ENCODE data around the gene TIGD1.
"Not testable (repeated sequence)": the region's sequence is repeated elsewhere in the genome, so short reads cannot be mapped to it uniquely, and the experiment has no call there.

TIGD1 gene

DNA sequence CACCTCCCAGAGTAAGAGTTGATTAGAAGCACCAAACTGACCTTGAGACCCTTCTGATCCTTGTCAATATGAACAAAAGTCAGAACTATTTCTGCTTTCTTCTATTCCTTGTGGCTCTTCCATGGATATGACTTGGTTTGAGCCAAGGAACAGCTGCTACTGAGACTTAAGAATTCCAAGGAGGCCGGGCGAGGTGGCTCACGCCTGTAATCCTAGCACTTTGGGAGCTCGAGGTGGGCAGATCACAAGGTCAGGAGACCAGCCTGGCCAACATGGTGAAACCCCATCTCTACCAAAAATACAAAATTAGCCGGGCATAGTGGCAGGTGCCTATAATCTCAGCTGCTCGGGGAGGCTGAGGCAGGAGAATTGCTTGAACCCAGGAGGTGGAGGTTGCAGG lies 20.1 kb upstream of the TIGD1 start:
- DNase-seq (ENCODE audit: low read depth in 2 of 2) = not testable (repeated sequence)

DNA sequence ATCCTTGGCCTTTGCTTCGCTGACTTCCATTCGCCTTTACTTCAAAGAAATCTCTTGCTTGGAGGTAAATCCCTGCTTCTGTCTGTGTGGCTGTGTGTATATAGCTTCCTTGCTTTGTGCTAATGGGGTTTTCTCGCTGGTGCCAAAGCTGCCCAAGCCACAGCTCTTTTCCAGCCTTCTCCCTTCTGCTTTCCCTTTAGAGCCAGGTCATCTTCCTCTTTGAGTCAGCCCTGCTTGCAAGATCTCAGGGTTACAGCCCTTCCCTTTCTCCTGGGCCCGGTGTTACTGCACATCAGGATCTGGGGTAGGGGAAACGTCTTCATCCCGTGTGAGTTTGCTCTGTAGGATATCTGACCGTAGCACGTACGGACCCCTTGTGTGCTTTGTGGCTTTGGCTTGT lies 19.2 kb upstream of the TIGD1 start:
- no peak for DNase-seq (ENCODE audit: low read depth in 2 of 2)

DNA sequence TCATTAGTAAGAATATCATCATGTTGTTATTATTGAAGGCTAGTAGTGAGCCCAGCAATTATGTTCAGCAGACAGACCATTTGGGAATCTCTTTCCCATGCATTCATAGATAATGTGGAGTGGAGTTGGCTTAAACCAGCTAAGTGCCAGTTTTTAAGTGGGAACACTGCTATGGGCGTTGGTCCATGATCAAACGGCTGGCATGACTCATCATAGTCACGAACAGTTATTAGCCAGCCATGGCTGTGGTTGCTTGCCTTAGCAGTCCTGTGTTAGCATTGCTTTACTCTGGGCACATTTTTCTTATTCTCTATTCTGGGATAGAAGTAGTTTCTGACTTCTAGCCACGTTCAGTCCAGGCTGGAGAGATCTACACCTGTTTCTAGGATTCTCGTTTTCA lies 17.8 kb upstream of the TIGD1 start:
- DNase-seq (ENCODE audit: low read depth in 2 of 2) = no peak

DNA sequence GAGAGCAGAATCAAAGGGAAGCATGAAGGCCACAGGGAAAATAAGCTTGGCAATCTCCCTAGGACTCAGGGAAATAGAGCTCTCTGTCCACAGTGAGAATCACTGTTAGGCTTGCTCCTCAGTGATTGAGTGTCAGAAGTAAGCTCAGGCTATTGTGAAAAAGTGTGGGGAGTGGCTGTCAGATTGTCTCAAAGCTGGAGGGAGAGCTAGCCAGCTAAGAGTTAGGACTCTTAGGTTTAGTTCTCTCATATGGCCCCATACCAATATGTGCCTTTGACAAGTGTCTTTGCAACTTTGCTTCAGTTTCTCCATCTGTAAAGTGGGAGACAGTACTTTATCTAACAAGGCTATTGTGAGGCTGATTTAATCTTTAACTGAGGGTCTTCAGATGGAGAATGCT lies 17.4 kb upstream of the TIGD1 start:
- no peak for DNase-seq (ENCODE audit: low read depth in 2 of 2)

DNA sequence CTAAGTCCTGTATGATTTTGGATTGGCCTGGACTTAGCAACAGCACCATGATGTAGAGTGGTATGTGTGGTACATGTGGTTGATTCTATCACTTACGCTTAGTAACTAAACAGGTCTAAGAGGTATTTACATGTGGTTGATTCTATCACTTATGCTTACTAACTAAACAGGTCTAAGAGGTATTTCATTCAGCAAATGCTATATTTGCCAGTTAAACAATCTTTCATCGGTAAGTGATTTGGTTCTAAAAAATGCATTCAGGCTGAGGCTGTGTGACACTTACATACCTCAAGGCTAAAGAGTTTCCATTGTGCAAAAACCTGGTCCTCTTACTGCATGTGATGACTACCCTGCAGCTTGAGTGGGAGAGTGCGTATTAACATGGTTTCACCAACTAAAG lies 13.2 kb upstream of the TIGD1 start:
- no peak for DNase-seq (ENCODE audit: low read depth in 2 of 2)

DNA sequence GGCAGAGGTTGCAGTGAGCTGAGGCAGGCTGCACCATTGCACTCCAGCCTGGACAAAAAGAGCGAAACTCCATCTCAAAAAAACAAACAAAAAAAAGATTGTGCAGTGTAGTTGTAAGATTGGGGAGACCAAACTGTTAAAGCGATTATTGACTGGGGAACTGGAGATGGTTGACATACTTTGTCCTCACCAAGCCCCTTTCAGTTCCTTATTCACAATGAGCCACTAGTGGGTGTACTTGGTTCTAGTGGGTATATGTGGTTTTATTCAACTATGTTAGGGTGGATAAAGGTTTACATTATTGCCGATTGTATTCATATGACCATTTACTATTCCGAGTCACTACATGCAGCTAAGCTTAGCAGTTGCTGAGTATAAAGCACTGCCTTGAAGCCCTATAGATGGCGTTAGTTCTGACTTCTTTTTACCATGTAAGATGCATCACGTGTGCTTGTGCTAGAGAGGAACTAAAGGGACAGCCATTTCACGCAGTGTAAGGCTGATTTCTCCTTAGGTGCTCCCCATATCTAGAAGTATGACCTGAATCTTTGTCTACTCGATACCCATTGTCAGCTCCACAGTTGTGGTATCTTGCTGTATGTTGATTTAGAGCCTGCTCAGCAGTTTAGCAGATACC lies 12.3 kb upstream of the TIGD1 start:
- no peak for DNase-seq (ENCODE audit: low read depth in 2 of 2)

DNA sequence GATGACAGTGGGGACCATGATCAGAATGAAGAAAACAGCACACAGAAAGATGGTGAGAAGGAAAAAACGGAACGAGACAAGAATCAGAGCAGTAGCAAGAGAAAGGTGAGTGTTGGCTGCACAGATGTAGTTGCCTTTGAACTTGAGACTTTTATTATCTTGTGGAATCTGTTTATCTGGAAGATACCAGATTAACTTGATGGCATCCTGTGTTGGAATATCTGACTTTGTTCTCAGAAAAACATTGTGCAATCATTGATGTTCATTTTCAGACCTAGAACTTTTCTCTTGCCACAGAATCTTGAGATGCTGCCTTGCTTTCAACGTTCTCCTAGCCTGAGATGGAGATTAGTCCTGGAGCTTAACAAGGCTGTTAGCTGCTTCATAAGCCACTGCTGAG lies 6.1 kb upstream of the TIGD1 start:
- DNase-seq (ENCODE audit: low read depth in 2 of 2) = no peak

DNA sequence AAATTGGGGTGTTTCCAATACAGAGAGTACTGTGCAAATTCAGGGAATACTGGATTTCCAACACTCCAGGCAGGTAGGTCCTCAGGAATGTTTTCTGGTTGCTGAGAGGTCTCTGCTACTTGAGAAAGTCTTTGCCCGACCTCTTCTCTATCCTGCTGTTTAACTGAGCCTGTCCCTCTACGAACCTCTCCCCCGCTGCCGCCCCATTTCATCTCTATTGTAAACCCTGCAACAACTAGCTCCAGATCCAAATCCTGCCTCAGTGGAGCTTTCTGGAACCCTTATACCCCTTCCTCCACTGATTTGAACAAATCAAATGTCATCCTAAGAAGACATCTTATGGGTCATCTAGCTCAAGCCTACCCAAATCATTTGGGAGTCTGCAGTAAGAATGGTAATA lies 1.4 kb upstream of the TIGD1 start:
- no peak for DNase-seq (ENCODE audit: low read depth in 2 of 2)

DNA sequence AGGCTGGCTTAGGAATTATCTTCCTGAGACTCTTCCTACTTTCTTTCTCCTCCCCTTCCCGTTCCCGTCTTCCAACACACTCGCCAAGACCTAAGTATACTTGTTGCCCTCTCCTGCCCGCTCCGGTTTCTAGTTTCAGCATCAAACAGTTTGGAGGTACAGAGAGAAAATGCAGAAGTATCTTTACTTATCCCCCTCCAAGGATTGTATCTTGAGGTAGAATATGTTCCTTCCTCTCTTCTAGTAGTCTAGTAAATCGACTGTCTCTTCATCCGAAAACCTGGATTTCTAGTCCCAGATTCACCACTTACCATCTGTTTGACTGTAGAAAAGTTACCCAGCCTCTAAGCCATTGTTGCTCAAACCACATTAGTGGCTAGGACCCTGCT lies 887 bp upstream of the TIGD1 start:
- DNase-seq (ENCODE audit: low read depth in 2 of 2) = no peak

DNA sequence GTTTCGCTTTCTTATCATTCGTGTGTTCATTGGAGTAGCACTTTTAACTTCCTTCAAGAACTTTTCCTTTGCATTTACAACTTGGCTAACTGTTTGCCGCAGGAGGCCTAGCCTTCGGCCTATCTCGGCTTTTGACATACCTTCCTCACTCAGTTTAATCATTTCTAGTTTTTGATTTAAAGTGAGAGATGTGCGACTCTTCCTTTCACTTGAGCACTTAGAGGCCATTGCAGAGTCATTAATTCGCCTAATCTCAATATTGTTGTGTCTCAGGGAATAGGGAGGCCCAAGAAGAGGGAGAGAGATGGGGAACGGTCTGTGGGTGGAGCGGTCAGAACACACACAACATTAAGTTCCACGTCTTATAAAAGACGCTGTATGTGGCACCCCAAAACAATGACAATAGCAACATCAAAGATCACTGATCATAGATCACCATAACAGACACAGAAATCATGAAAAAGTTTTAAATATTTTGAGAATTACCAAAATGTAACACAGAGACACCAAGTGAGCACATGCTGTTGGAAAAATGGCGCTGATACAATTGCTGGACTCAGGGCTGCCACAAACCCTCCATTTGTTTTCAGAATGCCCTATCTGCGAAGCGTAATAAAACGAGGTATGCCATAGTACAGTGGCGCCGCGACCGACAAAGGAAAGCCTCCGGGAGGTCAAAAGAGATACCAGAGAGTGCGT lies 553 bp downstream of the TIGD1 start:
- no peak for DNase-seq (ENCODE audit: low read depth in 2 of 2)

DNA sequence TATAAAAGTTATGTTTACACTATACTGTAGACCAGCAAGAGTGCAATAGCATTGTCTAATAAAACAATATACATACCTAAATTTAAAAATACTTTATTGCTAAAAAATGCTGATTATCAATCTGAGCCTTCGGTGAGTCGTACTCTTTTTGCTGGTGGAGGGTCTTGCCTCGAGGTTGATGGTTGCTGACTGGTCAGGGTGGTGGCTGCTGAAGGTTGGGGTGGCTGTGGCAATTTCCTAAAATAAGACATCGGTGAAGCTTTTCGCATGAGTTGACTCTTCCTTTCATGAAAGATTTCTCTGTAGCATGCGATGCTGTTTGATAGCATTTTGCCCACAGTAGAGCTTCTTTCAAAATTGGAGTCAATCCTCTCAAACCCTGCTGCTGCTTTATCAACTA lies 2.4 kb downstream of the TIGD1 start:
- no peak for DNase-seq (ENCODE audit: low read depth in 2 of 2)

DNA sequence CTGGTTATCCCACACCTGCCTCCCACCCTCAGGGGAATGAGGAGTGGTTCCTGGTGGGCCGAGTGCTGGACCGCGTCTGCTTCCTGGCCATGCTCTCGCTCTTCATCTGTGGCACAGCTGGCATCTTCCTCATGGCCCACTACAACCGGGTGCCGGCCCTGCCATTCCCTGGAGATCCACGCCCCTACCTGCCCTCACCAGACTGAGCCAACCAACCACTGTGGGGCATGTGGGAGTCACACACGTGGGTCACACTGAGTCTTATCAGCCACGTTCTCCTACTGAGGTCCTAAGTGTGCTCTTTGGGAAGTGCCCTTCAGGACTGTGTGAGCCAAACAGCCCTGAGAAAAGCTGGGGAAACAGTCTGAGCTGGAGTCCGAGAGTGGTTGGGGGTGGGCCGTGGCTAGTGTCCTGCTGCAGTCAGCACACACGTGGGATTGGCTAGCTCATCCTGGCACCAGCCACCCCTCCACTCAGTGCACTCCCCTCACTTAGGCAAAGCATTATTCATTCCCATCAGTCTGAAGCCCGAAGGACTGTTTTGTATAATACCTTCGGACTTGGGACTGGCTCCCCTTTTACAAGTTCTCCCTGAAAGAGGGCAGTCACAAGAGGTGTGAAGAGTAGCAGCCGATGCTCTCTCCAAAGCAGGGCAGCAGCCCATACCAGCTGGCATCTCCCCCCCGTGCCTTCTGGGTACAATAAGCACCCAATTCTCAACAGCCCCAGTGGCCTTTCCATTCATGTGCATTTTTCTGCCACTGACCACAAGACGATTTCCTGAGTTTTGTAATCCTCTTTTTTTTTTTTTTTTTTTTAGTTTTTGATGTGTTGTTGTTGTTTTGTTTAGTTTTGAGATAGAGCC lies 4.6 kb downstream of the TIGD1 start:
- DNase-seq (ENCODE audit: low read depth in 2 of 2) = no peak

DNA sequence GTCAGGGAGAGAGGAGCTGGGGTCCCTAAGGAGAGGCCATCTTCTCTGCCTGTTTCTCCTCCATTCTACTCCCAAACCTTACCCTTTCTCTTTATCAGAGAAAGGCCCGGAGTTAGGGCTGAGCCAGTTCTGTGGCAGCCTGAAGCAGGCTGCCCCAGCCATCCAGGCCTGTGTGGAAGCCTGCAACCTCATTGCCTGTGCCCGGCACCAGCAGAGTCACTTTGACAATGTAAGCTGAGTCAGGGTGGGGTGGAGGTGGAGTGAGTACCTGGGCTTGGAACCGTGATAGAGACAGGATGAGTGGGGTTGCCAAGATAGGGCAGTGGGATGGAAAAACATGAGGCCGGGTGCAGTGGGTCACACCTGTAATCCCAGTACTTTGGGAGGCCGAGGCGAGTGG lies 5.7 kb downstream of the TIGD1 start:
- DNase-seq (ENCODE audit: low read depth in 2 of 2) = no peak

DNA sequence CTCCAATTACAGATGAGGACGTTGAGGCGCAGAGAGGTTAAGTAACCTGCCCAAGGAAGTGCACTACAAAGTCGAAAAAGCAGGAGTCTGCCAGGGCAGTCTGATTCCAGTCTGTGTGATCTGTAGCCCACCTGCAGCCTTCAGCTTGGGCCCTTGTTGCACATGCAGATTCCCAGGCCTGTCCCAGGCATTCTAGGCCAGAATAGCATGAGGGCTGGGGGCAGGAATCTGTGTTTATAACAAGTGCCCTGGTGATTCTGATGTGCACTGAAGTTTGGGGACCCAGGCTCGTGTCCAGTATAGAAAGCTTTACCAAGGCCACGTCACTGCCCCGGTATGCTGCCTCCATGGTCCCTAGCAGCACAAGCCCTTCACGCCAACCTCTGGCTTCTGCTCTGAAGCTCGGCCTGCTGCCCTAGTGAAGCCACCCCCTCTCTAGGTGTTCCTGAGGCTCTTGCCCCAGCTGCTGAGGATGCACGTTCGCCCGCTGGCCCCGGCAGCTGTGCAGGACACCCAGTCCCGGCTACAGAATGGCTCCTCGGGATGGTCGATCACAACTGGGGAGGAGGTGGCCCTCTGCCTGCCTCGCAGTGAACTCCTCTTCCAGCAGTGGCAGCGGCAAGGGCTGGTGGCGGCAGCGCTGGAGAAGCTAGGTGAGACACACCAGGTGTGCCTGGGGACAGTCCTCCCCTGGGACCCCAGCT lies 6.3 kb downstream of the TIGD1 start:
- no peak for DNase-seq (ENCODE audit: low read depth in 2 of 2)

DNA sequence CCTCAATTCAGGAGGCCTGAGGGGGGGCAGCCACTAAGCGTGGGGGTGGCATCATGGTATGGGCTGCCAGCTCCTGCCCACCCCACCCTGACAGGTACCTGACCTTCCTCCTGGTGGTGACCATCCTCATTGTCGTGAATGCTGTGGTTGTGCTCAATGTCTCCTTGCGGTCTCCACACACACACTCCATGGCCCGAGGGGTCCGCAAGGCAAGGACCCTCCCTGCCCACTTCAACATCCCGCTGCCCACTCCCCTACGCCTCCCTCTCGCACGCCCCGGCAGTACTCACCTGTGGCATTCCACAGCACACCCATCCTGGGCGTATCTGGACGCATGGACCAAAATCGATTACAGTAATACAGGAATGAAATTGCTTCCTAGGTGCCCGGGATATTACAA lies 6.9 kb downstream of the TIGD1 start:
- no peak for DNase-seq (ENCODE audit: low read depth in 2 of 2)

DNA sequence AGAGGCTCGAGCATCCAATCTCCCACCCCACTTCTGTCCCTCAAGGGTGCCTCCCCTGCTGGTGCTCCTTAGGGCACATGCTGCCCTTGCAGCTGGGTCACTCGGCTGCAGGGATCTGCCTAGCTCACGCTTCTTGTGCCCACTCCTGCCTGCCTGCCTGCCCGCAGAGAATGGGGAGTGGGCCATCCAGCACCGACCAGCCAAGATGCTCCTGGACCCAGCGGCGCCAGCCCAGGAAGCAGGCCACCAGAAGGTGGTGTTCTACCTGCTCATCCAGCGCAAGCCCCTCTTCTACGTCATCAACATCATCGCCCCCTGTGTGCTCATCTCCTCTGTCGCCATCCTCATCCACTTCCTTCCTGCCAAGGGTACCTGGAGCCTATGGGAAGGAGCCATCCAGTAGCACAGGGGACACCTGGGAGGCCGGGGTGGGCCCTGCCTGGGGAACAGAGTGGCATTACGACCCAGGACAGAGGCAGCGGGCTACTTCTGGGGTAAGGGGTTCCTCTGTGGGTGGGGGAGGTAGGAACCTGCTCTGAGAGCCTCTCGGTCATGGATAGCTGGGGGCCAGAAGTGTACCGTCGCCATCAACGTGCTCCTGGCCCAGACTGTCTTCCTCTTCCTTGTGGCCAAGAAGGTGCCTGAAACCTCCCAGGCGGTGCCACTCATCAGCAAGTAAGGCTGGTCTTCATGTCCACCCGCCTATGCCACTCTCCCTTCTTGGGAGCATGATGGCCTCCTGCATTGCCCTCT lies 7.5 kb downstream of the TIGD1 start:
- DNase-seq (ENCODE audit: low read depth in 2 of 2) = no peak

DNA sequence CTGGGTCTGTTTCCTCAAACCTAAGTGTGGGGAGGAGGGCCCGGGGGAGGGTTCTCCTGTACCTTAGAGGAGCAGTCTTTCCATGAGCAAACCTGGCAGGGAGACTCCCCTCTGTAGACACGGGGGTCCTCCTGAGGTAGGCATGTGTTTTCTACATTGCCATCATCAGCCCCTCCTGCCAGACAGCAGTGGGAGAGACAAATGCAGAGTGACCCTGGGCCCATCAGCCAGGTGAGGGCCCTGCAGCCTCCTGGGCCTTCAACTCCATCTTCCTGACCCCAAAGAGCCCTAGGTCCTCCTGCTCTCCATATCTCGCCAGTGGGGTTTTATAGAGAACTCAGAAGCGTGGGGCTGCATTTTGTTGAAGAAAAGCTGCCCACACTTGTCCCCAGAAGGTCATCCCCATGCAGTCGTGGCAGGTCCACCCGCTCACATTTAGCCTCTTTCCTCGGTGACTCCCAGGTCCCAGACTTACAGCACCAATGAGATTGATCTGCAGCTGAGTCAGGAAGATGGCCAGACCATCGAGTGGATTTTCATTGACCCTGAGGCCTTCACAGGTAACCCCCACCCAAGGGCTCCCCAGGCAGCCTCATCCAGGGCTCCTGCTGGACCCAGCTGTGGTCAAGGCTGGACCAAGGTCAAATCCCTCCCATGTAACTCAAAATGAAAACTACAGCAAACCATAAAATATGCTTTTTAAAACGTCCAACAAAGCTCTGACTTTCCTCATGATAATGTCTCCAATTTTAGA lies 8.2 kb downstream of the TIGD1 start:
- no peak for DNase-seq (ENCODE audit: low read depth in 2 of 2)

DNA sequence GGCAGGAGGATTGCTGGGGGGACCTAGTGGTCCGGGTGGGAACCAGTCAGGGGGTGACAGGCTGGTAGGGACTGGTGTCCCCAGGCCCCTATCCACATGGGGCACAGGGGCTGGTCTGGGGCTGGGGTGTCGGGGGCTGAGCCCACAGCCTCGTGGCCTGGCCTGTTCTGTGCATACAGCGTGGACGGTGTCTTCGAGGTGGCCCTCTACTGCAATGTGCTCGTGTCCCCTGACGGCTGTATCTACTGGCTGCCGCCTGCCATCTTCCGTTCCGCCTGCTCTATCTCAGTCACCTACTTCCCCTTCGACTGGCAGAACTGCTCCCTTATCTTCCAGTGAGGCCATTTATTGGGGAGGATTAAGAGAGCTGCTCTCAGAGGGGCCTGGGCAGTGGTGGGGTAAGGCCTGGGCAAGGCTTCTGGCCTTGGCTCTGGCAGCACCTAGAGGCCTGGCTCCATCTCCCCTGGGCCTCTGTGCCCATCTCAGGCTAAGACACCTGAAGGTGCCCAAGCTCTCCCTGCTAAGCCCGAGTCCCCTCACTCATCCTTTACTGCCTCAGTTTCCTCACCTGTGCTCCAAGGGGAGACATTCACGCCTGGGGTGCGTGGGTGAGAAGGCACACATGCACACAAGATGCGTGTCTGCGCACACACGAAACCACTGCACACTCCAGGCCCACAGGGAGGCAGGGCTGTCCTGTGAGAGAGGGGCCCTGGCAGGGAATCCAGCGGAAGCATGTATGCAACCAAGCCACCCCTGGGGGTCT lies 9.0 kb downstream of the TIGD1 start:
- DNase-seq (ENCODE audit: low read depth in 2 of 2) = no peak

DNA sequence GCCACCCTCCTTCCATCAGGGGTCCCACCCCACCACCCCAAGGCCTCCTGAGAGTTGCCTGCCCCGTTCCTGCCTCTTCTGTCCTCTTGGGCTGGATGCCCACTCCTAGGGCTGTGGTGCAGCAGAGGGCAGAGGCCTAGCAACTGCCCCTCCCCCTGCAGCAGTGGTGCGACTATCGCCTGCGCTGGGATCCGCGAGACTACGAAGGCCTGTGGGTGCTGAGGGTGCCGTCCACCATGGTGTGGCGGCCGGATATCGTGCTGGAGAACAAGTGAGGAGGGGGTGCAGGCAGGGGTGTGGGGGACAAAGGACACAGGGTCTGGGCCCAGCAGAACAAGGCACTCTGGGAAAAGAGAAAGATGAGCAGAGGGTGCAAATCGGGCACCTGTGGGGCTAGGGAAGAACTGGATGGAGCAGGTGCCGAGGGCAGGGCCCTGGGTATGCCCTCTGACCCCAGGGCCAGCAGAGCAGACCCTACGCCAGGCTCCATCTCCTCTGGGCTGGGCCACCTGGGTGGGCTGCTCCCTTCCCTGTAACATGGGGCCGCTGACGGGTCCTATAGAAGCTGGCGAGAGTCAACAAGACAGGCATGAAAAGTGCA lies 9.8 kb downstream of the TIGD1 start:
- no peak for DNase-seq (ENCODE audit: low read depth in 2 of 2)

Measured in stimulated activated CD8-positive, alpha-beta memory T cell treated with anti-CD3 and anti-CD28 coated beads, Interleukin-2, amount 100 ng/mL, for 48 hours (primary cell).